Glutamatergic neuron (in vitro differentiated cells): Measurements from ENCODE around the gene CCDC14. TPM values are rescaled to one million over a fixed set of nuclear protein-coding genes. Genes with fewer than 3 reads are reported as not detected.
A peak's percentile ranks its signal among the peaks of the same experiment; 100 is the strongest.

ENCODE experiments used
- DNase-seq: peaks from one replicate; pipeline ENCODE4 v3.0.0; 2022
- H3K27ac Mint-ChIP-seq: one replicate; pipeline ENCODE4 v1.8.0; 2020; ENCODE audit warnings: mild to moderate bottlenecking, mixed read lengths, inconsistent platforms; ENCODE audit not compliant: unreplicated experiment
- H3K27me3 Mint-ChIP-seq: one replicate; pipeline ENCODE4 v1.8.0; 2020; ENCODE audit warnings: mild to moderate bottlenecking, moderate library complexity, mixed read lengths, inconsistent platforms; ENCODE audit not compliant: unreplicated experiment
- H3K36me3 Mint-ChIP-seq: one replicate; pipeline ENCODE4 v1.8.0; 2020; ENCODE audit warnings: mild to moderate bottlenecking, mixed read lengths, inconsistent platforms; ENCODE audit not compliant: unreplicated experiment
- H3K4me1 Mint-ChIP-seq: one replicate; pipeline ENCODE4 v1.8.0; 2020; ENCODE audit warnings: mild to moderate bottlenecking, low read depth, mixed read lengths, inconsistent platforms; ENCODE audit not compliant: unreplicated experiment
- H3K4me3 Mint-ChIP-seq: one replicate; pipeline ENCODE4 v1.8.0; 2020; ENCODE audit warnings: mild to moderate bottlenecking, mixed read lengths, inconsistent platforms; ENCODE audit not compliant: unreplicated experiment
- H3K9me3 Mint-ChIP-seq: one replicate; pipeline ENCODE4 v1.8.0; 2020; ENCODE audit warnings: mild to moderate bottlenecking, moderate library complexity, mixed read lengths, inconsistent platforms; ENCODE audit not compliant: unreplicated experiment
- total RNA-seq: library from RNA; stranded (reverse); fragmentation: NEBNext Ultra II Directional; extraction: Animal tissue kit (Norgen Biotek cat#: 25700); gene quantifications from one replicate; pipeline ENCODE4 v1.2.1, GENCODE V29; 2021; ENCODE audit not compliant: unreplicated experiment
- TF ChIP-seq, protein P1 (sequence below): fragments of 200-600 bp; sonication (generic); IDR thresholded peaks from one replicate; pipeline ENCODE4 v1.5.0; 2021; ENCODE audit not compliant: partially characterized antibody, unreplicated experiment

The CCDC14 gene
- total RNA-seq, 1 donor from 2014 or later = 84.6 TPM

DNA sequence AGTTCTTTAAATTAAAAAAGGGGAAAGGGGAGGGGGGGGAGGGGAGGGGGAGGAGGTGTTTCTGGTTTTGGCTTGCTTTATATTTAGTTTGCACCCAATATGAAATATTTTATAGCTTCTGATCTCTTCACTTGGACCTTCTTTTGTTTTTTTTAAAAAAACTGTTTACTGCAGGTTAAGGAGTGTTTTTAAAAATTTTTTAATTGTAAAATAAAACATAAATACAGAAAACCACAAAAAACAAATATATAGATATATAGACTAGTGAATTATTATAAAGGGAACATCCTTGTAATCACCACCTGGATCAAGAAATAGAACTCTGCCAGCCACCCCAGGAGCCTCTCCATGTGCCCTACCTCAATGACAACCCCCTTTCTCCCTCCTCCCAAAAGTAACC, 76.0 kb downstream of the CCDC14 start:
- TF ChIP-seq, protein P1, sequence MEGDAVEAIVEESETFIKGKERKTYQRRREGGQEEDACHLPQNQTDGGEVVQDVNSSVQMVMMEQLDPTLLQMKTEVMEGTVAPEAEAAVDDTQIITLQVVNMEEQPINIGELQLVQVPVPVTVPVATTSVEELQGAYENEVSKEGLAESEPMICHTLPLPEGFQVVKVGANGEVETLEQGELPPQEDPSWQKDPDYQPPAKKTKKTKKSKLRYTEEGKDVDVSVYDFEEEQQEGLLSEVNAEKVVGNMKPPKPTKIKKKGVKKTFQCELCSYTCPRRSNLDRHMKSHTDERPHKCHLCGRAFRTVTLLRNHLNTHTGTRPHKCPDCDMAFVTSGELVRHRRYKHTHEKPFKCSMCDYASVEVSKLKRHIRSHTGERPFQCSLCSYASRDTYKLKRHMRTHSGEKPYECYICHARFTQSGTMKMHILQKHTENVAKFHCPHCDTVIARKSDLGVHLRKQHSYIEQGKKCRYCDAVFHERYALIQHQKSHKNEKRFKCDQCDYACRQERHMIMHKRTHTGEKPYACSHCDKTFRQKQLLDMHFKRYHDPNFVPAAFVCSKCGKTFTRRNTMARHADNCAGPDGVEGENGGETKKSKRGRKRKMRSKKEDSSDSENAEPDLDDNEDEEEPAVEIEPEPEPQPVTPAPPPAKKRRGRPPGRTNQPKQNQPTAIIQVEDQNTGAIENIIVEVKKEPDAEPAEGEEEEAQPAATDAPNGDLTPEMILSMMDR = no peak
- H3K36me3 Mint-ChIP-seq = no peaks in the 10 kb centered on the region
- no peak for DNase-seq
- H3K4me3 Mint-ChIP-seq = no peak overlapping the region
- H3K27ac Mint-ChIP-seq = no peak overlapping the region
- peaks cover 5% of the 10 kb centered on the region for H3K9me3 Mint-ChIP-seq
- peaks cover 6% of the 10 kb centered on the region for H3K27me3 Mint-ChIP-seq
- peaks cover 3% of the 10 kb centered on the region for H3K4me1 Mint-ChIP-seq

DNA sequence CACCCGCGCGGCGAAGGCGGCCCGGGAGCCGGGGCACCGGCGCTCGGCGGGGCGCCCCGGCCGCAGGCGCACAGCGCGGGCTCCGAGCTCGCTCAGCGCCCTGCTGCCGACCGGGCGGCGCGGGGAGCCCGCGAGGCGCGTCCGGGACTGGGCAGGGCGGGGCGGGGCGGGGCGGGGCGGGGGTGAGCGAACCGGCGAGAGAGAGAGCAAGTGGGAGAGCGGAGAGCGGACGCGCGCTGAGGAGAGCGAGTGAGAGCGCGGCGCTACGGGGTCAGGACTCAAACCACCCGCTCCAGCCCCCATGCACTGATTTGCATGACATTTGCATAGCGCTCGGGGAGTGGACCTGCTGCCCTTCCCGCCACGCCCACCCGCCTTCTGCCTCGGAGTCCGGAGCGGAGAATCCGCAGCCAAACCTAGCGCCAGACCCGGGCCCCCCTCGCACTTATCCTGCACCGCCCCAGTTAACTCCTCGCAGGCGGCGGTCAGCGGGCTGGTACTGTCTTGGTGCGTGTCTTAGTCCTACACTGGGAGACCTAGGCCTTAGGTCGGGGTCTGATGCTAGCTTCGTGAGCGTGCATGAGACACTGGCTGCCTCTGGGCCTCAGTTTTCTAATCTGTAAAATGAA, 76.7 kb downstream of the CCDC14 start, which contains the start of gene MYLK:
Gene MYLK, minus strand, starts transcription at position 130 of the 629 bp plus-strand sequence. CDS start 90,491 bp downstream, outside the sequence.
- TF ChIP-seq, protein P1 = no peak
- H3K4me1 Mint-ChIP-seq = peaks cover 3% of the 10 kb centered on the region
- DNase-seq = peak; percentile 95
- H3K9me3 Mint-ChIP-seq = peaks cover 5% of the 10 kb centered on the region
- peaks cover 6% of the 10 kb centered on the region for H3K27me3 Mint-ChIP-seq
- H3K4me3 Mint-ChIP-seq = peak within 1 kb of the TSS; percentile 82
- H3K27ac Mint-ChIP-seq = no peak within 1 kb of the TSS
- no peaks in the 10 kb centered on the region for H3K36me3 Mint-ChIP-seq

- H3K27me3 Mint-ChIP-seq = peaks cover 6% of the 10 kb centered on the region
- peaks cover 3% of the 10 kb centered on the region for H3K4me1 Mint-ChIP-seq
- H3K4me3 Mint-ChIP-seq = peak overlapping the region; percentile 81
- TF ChIP-seq, protein P1 = no peak
- no peak overlapping the region for H3K27ac Mint-ChIP-seq
- no peaks in the 10 kb centered on the region for H3K36me3 Mint-ChIP-seq
- peaks cover 5% of the 10 kb centered on the region for H3K9me3 Mint-ChIP-seq
- DNase-seq = no peak
These were observed 77.3 kb downstream of the CCDC14 start for GRCh38 chr3:123883701-123884202.

GRCh38 chr3:123883111-123883510, 77.9 kb downstream of the CCDC14 start:
- TF ChIP-seq, protein P1 = no peak
- no peak for DNase-seq
- peak overlapping the region; percentile 81 for H3K4me3 Mint-ChIP-seq
- no peaks in the 10 kb centered on the region for H3K36me3 Mint-ChIP-seq
- H3K27ac Mint-ChIP-seq = no peak overlapping the region
- peaks cover 5% of the 10 kb centered on the region for H3K9me3 Mint-ChIP-seq
- peaks cover 6% of the 10 kb centered on the region for H3K27me3 Mint-ChIP-seq
- H3K4me1 Mint-ChIP-seq = peaks cover 3% of the 10 kb centered on the region

DNA sequence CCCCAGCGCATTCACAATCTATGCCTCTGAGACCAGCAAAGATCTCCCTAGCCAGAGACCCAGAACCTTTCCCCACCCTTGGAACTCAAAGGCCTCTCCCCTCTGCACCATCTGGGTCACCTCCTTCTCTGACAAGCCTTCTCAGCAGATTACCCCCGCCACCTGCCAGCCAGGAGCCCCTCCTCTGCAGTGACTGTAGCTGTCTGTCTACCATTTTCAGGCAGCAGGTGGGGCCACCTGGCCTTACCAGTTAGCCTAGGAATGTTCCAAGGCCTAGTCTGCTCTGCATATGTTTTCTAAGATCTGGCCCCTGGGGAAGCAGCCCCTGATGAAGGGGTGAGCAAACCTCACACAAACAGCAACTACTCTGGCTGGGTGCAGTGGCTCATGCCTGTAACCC, 79.3 kb downstream of the CCDC14 start:
- TF ChIP-seq, protein P1 = no peak
- H3K4me3 Mint-ChIP-seq = no peak overlapping the region
- H3K9me3 Mint-ChIP-seq = peaks cover 5% of the 10 kb centered on the region
- H3K4me1 Mint-ChIP-seq = peaks cover 3% of the 10 kb centered on the region
- no peak overlapping the region for H3K27ac Mint-ChIP-seq
- no peak for DNase-seq
- H3K27me3 Mint-ChIP-seq = peaks cover 6% of the 10 kb centered on the region
- no peaks in the 10 kb centered on the region for H3K36me3 Mint-ChIP-seq
